K562 (cell line): ENCODE measurements around the gene RAB3C. TPM values are rescaled to one million over a fixed set of nuclear protein-coding genes. Genes with fewer than 3 reads are reported as not detected.

ENCODE experiments used
- ATAC-seq: fragments of 200-7000 bp; cut with Tn5 transposase; 3 replicates; pipeline ENCODE4 v1.9.1; 2020; ENCODE audit warnings: moderate library complexity
- BruUV-seq: library from RNA; stranded (reverse); fragments of 400-500 nt; replicated peaks from 2 replicates; lab custom pipeline; 2021; lab: Mats Ljungman, UMichigan
- CTCF ChIA-PET: fragments of 300-600 bp; formaldehyde crosslinking; extraction: SDS; loops from one replicate; lab custom pipeline; 2021; ENCODE audit warnings: low intra/inter-chr PET ratio; lab: Yijun Ruan, JAX
- POLR2A ChIA-PET: fragments of 300-600, 350-650 bp; sonication (Branson Sonifier 250); formaldehyde crosslinking; extraction: SDS; loops from one replicate; lab custom pipeline; 2021; ENCODE audit warnings: antibody characterized with exemption, inconsistent platforms; lab: Yijun Ruan, JAX
- DNase-seq, 4 experiments: peaks; one replicate each; pipeline versions ENCODE4 v3.0.0 to v3.0.0-alpha.2; 2011 to 2018; ENCODE audit warnings: low spot score in 3 of 4, mixed read lengths in 3 of 4; ENCODE audit errors: extremely low read depth in 1 of 4
- FAIRE-seq: peaks from 2 replicates; lab custom pipeline; 2011; peaks lifted over from hg19 to GRCh38; lab: Jason Lieb, UNC
- H2AFZ ChIP-seq: 2 replicates; pipeline ENCODE4 v1.6.0; 2011; ENCODE audit warnings: low read depth, low read length, control low read depth, inconsistent platforms
- H3K27ac ChIP-seq: fragments of 200-600 bp; 3 replicates; pipeline ENCODE4 v1.8.0; 2011; ENCODE audit warnings: low read depth, mild to moderate bottlenecking, control low read depth, inconsistent platforms, low read length, moderate library complexity, mixed read lengths; ENCODE audit errors: extremely low read depth
- H3K27me3 ChIP-seq, 2 experiments: fragments of 300-600 bp in 1 of 2; 2 replicates in 1 of 2; 3 replicates in 1 of 2; pipeline versions ENCODE4 v1.6.0 to v1.8.0; 2011; ENCODE audit warnings: inconsistent platforms in 2 of 2, low read length in 2 of 2, mild to moderate bottlenecking in 1 of 2, mixed read lengths in 1 of 2, moderate library complexity in 1 of 2; ENCODE audit not compliant: control insufficient read depth in 2 of 2, insufficient read depth in 2 of 2
- H3K36me3 ChIP-seq: fragments of 300-600 bp; 3 replicates; pipeline ENCODE4 v1.8.0; 2011; ENCODE audit warnings: mild to moderate bottlenecking, low read length, inconsistent platforms; ENCODE audit not compliant: control insufficient read depth, insufficient read depth
- H3K4me1 ChIP-seq, 2 experiments: fragments of 200-600 bp in 1 of 2; replicated peaks in 1 of 2; 2 replicates in 1 of 2; 3 replicates in 1 of 2; pipeline versions ENCODE4 v1.5.1 to v1.8.0; 2011; ENCODE audit warnings: inconsistent platforms in 2 of 2, low read length in 2 of 2, mild to moderate bottlenecking in 1 of 2, mixed read lengths in 1 of 2, moderate library complexity in 1 of 2; ENCODE audit not compliant: control insufficient read depth in 2 of 2, insufficient read depth in 2 of 2
- H3K4me2 ChIP-seq: 2 replicates; pipeline ENCODE4 v1.6.1; 2011; ENCODE audit warnings: low read length, control low read depth, inconsistent platforms, mixed read lengths; ENCODE audit not compliant: insufficient read depth
- H3K4me3 ChIP-seq: fragments of 200-600 bp; sonication (generic), shearing (Covaris generic); 2 replicates; pipeline ENCODE4 v1.5.1; 2016; ENCODE audit warnings: control low read depth, inconsistent platforms
- H3K79me2 ChIP-seq: fragments of 200-600 bp; 3 replicates; pipeline ENCODE4 v1.8.0; 2011; ENCODE audit warnings: low read length, inconsistent platforms; ENCODE audit not compliant: control insufficient read depth, insufficient read depth
- H3K9ac ChIP-seq, 2 experiments: 2 replicates each; pipeline versions ENCODE4 v1.6.0 to v1.6.1; 2011; ENCODE audit warnings: low read depth in 2 of 2, low read length in 2 of 2, control low read depth in 1 of 2, inconsistent platforms in 1 of 2, mild to moderate bottlenecking in 1 of 2, mixed read lengths in 1 of 2; ENCODE audit not compliant: insufficient read depth in 1 of 2
- H3K9me1 ChIP-seq: one replicate; pipeline ENCODE4 v1.6.0; 2011; ENCODE audit warnings: inconsistent platforms, mild to moderate bottlenecking, low read length, moderate library complexity; ENCODE audit not compliant: control insufficient read depth, insufficient read depth
- H3K9me3 ChIP-seq: replicated peaks from 2 replicates; pipeline ENCODE4 v1.5.1; 2011; ENCODE audit warnings: low read depth, low read length, inconsistent platforms; ENCODE audit not compliant: control insufficient read depth, insufficient read depth
- H4K20me1 ChIP-seq: replicated peaks from 2 replicates; pipeline ENCODE4 v1.6.1; 2011; ENCODE audit warnings: low read length, inconsistent platforms, mixed read lengths; ENCODE audit not compliant: control insufficient read depth, insufficient read depth
- ARHGAP35 ChIP-seq: fragments of 450-650 bp; IDR thresholded peaks from 2 replicates; pipeline ENCODE4 v1.6.1; 2018; ENCODE audit not compliant: partially characterized antibody
- ASH1L ChIP-seq: fragments of 450-650 bp; IDR thresholded peaks from 2 replicates; pipeline ENCODE4 v1.6.1; 2018; ENCODE audit warnings: borderline replicate concordance, mild to moderate bottlenecking, low read depth; ENCODE audit not compliant: partially characterized antibody
- CSDE1 ChIP-seq, 2 experiments: fragments of 450-650 bp; IDR thresholded peaks; 2 replicates each; pipeline ENCODE4 v1.6.1; 2016; ENCODE audit warnings: mild to moderate bottlenecking in 1 of 2
- ETV5 ChIP-seq: sonication (generic); formaldehyde crosslinking; IDR thresholded peaks from 2 replicates; pipeline ENCODE4 v1.4.0; 2020; ENCODE audit warnings: low read depth, mild to moderate bottlenecking, missing genetic modification reagents
- HDGF ChIP-seq: fragments of 450-650 bp; IDR thresholded peaks from 2 replicates; pipeline ENCODE4 v1.6.1; 2016
- KLF13 ChIP-seq: fragments of 450-650 bp; IDR thresholded peaks from 2 replicates; pipeline ENCODE4 v1.6.1; 2016; ENCODE audit warnings: missing genetic modification characterization, low read depth, mild to moderate bottlenecking, missing compliant biosample characterization, moderate library complexity, borderline replicate concordance
- NONO ChIP-seq, 2 experiments: fragments of 200-400 bp in 1 of 2; fragments of 450-650 bp in 1 of 2; formaldehyde crosslinking in 1 of 2; IDR thresholded peaks; 2 replicates each; pipeline ENCODE4 v1.6.1; 2017; ENCODE audit warnings: low read depth in 2 of 2, mild to moderate bottlenecking in 2 of 2, moderate library complexity in 2 of 2, low read length in 1 of 2
- NRF1 ChIP-seq, 2 experiments: fragments of 450-650 bp; IDR thresholded peaks in 1 of 2; conservative IDR thresholded peaks in 1 of 2; 2 replicates each; pipeline ENCODE4 v1.6.1; 2014; ENCODE audit warnings: mild to moderate bottlenecking in 2 of 2
- OTX1 ChIP-seq: fragments of 450-650 bp; formaldehyde crosslinking; IDR thresholded peaks from 2 replicates; pipeline ENCODE4 v1.4.0; 2022; ENCODE audit warnings: mild to moderate bottlenecking
- PCBP1 ChIP-seq: fragments of 200-400 bp; formaldehyde crosslinking; IDR thresholded peaks from 2 replicates; pipeline ENCODE4 v1.6.1; 2018; ENCODE audit warnings: mild to moderate bottlenecking, low read depth, low read length; ENCODE audit not compliant: poor library complexity, severe bottlenecking
- ZC3H8 ChIP-seq: fragments of 450-650 bp; IDR thresholded peaks from 2 replicates; pipeline ENCODE4 v1.6.1; 2017
- ZEB2 ChIP-seq: fragments of 450-650 bp; IDR thresholded peaks from 2 replicates; pipeline ENCODE4 v1.6.1; 2016
- ZNF311 ChIP-seq: fragments of 250-450 bp; sonication (Bioruptor Pico); IDR thresholded peaks from 2 replicates; pipeline ENCODE4 v1.4.0; 2020; ENCODE audit warnings: mild to moderate bottlenecking, moderate library complexity
- WGBS: fragments of 100-300 bp; shearing (Covaris generic); methylation state at CpG from one replicate; pipeline ENCODE4 v1.1.6; 2016; ENCODE audit warnings: low coverage, mixed read lengths; ENCODE audit not compliant: insufficient coverage; ENCODE audit errors: missing lambda C conversion rate; 5-methylcytosine and 5-hydroxymethylcytosine counted together
- in situ Hi-C: fragments of 300-500 bp; cut with MboI; formaldehyde crosslinking; loops from 4 replicates; pipeline ENCODE4 v1.15.0; 2018; ENCODE audit warnings: inconsistent platforms, mixed read lengths
- intact Hi-C: fragments of 100-400 bp; cut with micrococcal nuclease; formaldehyde crosslinking; loops from 2 replicates; pipeline ENCODE4 v1.14.2; 2022
- polyA plus RNA-seq, 8 experiments: library from polyadenylated mRNA; depleted of rRNA in 4 of 8; stranded (reverse) in 5 of 8; unstranded in 3 of 8; fragments of >200 nt; fragmentation: Nextera tagmentation in 2 of 8; fragmentation: Illumina TruSeq in 1 of 8; extraction: Ambion mirVana in 2 of 8; extraction: Trizol in 1 of 8; gene quantifications; 2 replicates each; pipeline versions ENCODE4 v1.2.1 to v1.2.3, GENCODE V29; 2011 to 2014; ENCODE audit warnings: inconsistent platforms in 1 of 8, missing spikeins in 1 of 8
- total RNA-seq, 7 experiments: library from RNA; depleted of rRNA in 6 of 7; stranded (reverse); fragments of >200 nt in 6 of 7; fragmentation: Illumina TruSeq in 2 of 7; extraction: Trizol in 2 of 7; gene quantifications; 2 replicates each; pipeline versions ENCODE4 v1.2.1 to v1.2.3, GENCODE V29; 2011 to 2021; ENCODE audit warnings: low replicate concordance in 1 of 7
- TF ChIP-seq, protein P1 (sequence below): IDR thresholded peaks from 2 replicates; pipeline ENCODE4 v1.6.1; 2011; ENCODE audit warnings: borderline replicate concordance, low read depth, mild to moderate bottlenecking, moderate library complexity, low read length; ENCODE audit not compliant: insufficient read depth, poor library complexity, severe bottlenecking
- TF ChIP-seq, protein P2 (sequence below): fragments of 250-450 bp; sonication (Bioruptor Pico); IDR thresholded peaks from 2 replicates; pipeline ENCODE4 v1.5.0; 2021; ENCODE audit warnings: mild to moderate bottlenecking, borderline replicate concordance
- TF ChIP-seq, protein P3 (sequence below): sonication (generic); formaldehyde crosslinking; IDR thresholded peaks from 2 replicates; pipeline ENCODE4 v1.8.0; 2022; ENCODE audit warnings: mild to moderate bottlenecking, missing genetic modification reagents
- TF ChIP-seq, protein P4 (sequence below): fragments of 250-450 bp; sonication (Bioruptor Pico); IDR thresholded peaks from 2 replicates; pipeline ENCODE4 v1.6.1; 2021; ENCODE audit warnings: mild to moderate bottlenecking

Gene RAB3C
- total and polyA plus RNA-seq, 9 of the 15 experiments (the other 6 are each of a cell fraction or from before 2014, with no cell fraction given) = not detected

DNA sequence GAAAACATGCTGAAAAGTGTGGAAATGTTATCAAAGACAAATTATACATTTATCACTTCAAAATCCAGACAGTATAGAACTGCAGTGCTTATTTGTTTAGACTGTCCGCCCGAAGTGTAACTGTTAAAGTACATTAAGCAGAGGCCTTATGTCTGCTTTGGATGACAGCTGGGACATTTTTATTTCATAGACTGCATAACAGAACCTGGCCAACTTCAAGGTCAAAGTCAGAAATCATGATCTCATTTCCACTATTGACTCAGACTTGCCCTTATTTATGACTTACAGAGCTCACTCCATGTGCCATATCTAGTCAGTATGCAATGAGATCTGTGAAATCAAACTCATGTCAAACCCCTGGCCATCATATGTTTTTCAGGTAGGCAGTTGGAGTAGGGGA lies 87.7 kb downstream of the RAB3C start:
- 8% methylated on average over 2 of the region's 2 CpGs for WGBS
- Histone ChIP-seq H3K9me3 (no peaks in the 10 kb centered on the region; the same call in 1 of the 2 replicates), H3K4me2 (no peak overlapping the region), H3K4me1 (no peaks in the 10 kb centered on the region), H3K36me3 (no peaks in the 10 kb centered on the region), H3K27ac (no peak overlapping the region), H3K9ac (no peak overlapping the region), H3K9me1 (no peaks in the 10 kb centered on the region), H3K4me3 (no peak overlapping the region), H4K20me1 (no peaks in the 10 kb centered on the region), H3K79me2 (no peaks in the 10 kb centered on the region), H3K27me3 (no peaks in the 10 kb centered on the region)
- CTCF ChIA-PET = no interaction called here
- in situ Hi-C loops = no loop called here
- BruUV-seq = no TSS peak
- ATAC-seq (no peak), DNase-seq (no peak), FAIRE-seq (no peak)
- intact Hi-C loops = no loop called here
- no peak for TF ChIP-seq OTX1 (CRISPR knock-in tag)
- TF ChIP-seq, protein P1, sequence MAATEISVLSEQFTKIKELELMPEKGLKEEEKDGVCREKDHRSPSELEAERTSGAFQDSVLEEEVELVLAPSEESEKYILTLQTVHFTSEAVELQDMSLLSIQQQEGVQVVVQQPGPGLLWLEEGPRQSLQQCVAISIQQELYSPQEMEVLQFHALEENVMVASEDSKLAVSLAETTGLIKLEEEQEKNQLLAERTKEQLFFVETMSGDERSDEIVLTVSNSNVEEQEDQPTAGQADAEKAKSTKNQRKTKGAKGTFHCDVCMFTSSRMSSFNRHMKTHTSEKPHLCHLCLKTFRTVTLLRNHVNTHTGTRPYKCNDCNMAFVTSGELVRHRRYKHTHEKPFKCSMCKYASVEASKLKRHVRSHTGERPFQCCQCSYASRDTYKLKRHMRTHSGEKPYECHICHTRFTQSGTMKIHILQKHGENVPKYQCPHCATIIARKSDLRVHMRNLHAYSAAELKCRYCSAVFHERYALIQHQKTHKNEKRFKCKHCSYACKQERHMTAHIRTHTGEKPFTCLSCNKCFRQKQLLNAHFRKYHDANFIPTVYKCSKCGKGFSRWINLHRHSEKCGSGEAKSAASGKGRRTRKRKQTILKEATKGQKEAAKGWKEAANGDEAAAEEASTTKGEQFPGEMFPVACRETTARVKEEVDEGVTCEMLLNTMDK = no peak
- TF ChIP-seq, protein P2, sequence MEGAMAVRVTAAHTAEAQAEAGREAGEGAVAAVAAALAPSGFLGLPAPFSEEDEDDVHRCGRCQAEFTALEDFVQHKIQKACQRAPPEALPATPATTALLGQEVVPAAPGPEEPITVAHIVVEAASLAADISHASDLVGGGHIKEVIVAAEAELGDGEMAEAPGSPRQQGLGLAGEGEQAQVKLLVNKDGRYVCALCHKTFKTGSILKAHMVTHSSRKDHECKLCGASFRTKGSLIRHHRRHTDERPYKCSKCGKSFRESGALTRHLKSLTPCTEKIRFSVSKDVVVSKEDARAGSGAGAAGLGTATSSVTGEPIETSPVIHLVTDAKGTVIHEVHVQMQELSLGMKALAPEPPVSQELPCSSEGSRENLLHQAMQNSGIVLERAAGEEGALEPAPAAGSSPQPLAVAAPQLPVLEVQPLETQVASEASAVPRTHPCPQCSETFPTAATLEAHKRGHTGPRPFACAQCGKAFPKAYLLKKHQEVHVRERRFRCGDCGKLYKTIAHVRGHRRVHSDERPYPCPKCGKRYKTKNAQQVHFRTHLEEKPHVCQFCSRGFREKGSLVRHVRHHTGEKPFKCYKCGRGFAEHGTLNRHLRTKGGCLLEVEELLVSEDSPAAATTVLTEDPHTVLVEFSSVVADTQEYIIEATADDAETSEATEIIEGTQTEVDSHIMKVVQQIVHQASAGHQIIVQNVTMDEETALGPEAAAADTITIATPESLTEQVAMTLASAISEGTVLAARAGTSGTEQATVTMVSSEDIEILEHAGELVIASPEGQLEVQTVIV (CRISPR knock-in tag) = no peak
- no peak for TF ChIP-seq ETV5 (CRISPR knock-in tag)
- TF ChIP-seq ZC3H8 = no peak
- TF ChIP-seq ASH1L = no peak
- TF ChIP-seq ZEB2 = no peak
- TF ChIP-seq, protein P3, sequence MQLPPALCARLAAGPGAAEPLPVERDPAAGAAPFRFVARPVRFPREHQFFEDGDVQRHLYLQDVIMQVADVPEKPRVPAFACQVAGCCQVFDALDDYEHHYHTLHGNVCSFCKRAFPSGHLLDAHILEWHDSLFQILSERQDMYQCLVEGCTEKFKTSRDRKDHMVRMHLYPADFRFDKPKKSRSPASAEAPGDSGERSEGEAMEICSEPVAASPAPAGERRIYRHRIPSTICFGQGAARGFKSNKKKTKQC = no peak
- TF ChIP-seq NONO (IDR thresholded peaks at IDR 0.05; ENCODE audit: low read depth in 2 of 2, low read length in 1 of 2) = no peak
- TF ChIP-seq ZNF311 (CRISPR knock-in tag) = no peak
- no peak for TF ChIP-seq PCBP1
- TF ChIP-seq, protein P4, sequence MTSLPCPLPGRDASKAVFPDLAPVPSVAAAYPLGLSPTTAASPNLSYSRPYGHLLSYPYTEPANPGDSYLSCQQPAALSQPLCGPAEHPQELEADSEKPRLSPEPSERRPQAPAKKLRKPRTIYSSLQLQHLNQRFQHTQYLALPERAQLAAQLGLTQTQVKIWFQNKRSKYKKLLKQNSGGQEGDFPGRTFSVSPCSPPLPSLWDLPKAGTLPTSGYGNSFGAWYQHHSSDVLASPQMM (CRISPR knock-in tag) = no peak
- no peak for TF ChIP-seq NRF1 (conservative IDR thresholded peaks at IDR 0.05 in 1 of 2, IDR thresholded peaks at IDR 0.05 in 1 of 2)
- no peak for TF ChIP-seq CSDE1 (IDR thresholded peaks at IDR 0.05)
- no peak for TF ChIP-seq ARHGAP35
- no peak for TF ChIP-seq KLF13 (tag)
- no peak for TF ChIP-seq HDGF
- TF ChIP-seq, all 486 proteins: peak for 0
- no peak overlapping the region for H2AFZ ChIP-seq
- POLR2A ChIA-PET = no interaction called here
